ENCODE results near the gene ANK3.

GRCh38 chr10:60197206-60197605, 192.5 kb downstream of the ANK3 start:
- TF ChIP-seq EZH2 (IDR thresholded peaks at IDR 0.05; ENCODE audit: low read length, missing control alignments) (no peak), CTCF (conservative IDR thresholded peaks at IDR 0.05 in 1 of 2, IDR thresholded peaks at IDR 0.05 in 1 of 2; ENCODE audit: low read depth in 1 of 2, low read length in 2 of 2) (no peak)

Data from fibroblast of lung (primary cell).